GM04503 (cell line): ENCODE data around the gene ZMIZ1.

ENCODE experiments used
- DNase-seq: peaks from one replicate; pipeline ENCODE4 v3.0.0-alpha.2; 2012; ENCODE audit warnings: low read depth

The ZMIZ1 gene

GRCh38 chr10:79206300-79207095, 137.7 kb downstream of the ZMIZ1 start:
- no peak for DNase-seq

DNA sequence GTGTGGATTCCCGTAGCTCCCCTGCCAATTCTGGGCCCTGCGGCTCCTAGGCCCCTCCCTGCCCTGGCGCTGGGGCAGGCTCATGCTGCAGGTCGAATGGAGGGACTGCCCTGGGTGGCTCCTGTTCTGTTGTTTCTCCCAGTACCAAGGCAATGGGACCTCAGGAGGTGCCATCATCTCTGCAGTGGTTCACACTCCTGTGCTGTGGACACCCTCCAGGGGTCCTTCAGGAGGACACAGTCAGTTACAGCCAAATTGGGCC, 138.3 kb downstream of the ZMIZ1 start:
- DNase-seq = no peak

GRCh38 chr10:79207726-79208125, 139.0 kb downstream of the ZMIZ1 start:
- DNase-seq = no peak

DNA sequence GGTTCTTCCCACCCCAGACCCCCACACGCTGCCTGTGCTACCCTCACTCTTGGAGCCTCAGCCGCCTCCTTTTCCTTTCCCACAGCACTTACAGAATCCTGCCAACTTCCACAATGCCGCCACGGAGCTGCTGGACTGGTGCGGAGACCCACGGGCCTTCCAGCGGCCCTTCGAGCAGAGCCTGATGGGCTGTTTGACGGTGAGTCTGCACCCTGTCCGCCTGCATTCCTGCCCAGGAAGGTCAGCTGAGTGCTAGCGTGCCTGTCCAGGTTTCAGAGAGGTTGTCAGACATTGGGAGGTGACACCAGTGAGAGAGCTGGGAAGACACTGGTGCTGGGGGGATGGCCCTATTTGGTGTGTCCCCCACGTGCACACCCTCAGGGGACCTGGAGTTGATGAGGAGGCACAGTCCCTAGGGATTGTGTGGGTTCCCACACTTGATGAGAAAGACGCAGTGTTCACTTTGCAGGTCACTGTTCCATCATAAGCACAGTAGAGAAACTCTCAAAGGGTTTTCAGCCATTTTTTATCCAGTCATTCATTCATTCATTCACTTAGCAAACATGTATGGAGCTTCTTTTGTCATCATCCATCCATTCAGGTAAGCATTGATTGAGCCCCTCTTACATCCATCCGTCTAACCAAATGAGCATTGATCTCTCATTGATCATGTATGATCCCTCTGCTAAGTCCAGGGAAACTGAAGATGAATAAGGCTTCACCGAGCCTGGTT, 139.7 kb downstream of the ZMIZ1 start:
- no peak for DNase-seq

DNA sequence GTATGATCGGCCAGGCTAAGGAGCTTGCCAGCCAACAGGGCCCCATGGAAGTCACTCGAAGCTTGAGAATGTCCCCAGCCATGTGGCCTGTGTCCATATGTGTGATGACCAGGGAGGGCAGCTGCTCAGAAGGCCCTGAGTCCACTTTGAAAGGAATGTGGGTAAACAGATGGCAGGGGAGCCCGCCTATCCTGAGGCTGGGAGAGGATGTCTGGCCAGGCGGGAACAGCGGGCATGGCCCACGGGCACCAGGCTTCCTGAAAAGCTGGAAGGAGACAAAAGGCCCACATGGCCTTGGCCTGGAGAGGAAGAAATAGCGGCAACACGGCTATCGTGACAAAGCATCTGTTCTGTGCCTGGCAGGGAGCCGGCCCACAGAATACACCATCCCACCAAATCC, 140.6 kb downstream of the ZMIZ1 start:
- no peak for DNase-seq

DNA sequence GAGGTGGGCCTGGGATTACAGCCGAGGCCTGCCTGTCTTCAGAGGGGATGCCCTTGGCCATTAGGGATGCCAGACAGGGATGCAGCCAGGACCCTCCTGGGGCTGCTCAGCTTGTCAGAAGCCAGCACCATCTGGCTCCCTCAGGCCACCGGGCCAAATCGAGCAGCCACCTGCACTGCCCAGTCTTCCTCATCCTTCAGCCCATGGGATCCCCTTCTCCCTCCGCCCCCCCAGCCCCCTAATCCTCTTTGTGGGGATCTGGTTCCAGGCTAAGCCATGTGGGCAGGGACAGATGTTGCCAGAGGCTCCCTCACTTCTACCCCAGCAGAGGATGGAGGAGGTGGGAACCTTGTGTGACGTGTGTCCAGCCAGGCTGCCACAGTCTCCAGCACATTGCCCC, 141.1 kb downstream of the ZMIZ1 start:
- DNase-seq = no peak

- no peak for DNase-seq
Observed at GRCh38 chr10:79210672-79211071, 141.9 kb downstream of the ZMIZ1 start.

- DNase-seq = no peak
Observed at GRCh38 chr10:79211616-79212015, 142.8 kb downstream of the ZMIZ1 start.

- DNase-seq = no peak
Observed at GRCh38 chr10:79215531-79215930, 146.8 kb downstream of the ZMIZ1 start.

DNA sequence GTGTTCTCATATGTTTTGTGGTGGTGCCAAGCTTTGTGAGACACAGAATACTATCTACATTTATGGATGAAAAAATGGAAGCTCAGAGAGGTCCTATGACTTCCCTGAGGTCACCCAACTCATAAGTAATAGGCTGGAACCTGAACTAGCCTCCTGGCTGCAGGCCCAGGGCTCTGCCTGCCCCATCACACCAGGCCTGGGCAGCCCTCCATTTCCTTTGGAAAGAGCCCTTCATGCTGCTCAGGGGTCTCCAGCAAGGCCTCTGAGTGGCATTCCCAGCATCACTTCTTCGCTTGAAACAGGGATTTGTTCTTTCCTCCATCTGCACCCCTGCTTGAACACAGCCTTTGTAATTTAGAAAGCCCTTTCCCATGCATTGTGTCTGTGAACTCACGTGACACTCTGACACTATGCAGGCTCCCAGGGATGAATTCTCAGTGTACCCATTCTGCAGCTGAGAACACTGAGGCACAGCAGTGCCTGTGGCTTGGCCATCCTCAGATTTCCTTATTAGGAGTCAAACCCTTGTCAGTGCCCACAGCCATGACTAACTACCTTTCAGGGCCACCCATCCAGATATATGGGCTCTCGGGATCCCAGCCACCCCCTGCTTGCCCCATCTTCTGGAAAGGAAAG, 150.7 kb downstream of the ZMIZ1 start:
- DNase-seq = no peak

GRCh38 chr10:79220307-79220706, 151.5 kb downstream of the ZMIZ1 start:
- no peak for DNase-seq

- no peak for DNase-seq
Observed at GRCh38 chr10:79221110-79222051, 152.6 kb downstream of the ZMIZ1 start.

DNA sequence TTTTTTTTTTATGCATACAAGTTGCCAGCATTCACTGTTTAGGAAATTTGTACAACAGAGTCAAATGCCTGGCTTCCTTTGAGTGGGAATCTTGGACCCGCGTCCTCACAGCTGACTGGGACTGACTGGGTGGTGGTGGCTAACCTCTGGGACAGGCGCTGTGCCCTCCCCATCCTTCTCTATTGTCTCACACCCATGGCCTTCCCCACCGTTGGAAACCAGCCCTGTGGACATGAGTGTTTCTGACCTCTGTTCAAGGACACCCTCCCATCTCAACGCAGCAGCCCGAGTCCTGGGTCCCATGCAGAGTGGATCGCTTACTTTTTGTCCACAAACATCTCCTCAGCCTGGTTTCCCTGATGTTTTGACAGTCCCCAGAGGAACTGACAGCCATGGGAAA, 153.4 kb downstream of the ZMIZ1 start:
- no peak for DNase-seq

GRCh38 chr10:79223091-79224048, 154.6 kb downstream of the ZMIZ1 start:
- DNase-seq = no peak

DNA sequence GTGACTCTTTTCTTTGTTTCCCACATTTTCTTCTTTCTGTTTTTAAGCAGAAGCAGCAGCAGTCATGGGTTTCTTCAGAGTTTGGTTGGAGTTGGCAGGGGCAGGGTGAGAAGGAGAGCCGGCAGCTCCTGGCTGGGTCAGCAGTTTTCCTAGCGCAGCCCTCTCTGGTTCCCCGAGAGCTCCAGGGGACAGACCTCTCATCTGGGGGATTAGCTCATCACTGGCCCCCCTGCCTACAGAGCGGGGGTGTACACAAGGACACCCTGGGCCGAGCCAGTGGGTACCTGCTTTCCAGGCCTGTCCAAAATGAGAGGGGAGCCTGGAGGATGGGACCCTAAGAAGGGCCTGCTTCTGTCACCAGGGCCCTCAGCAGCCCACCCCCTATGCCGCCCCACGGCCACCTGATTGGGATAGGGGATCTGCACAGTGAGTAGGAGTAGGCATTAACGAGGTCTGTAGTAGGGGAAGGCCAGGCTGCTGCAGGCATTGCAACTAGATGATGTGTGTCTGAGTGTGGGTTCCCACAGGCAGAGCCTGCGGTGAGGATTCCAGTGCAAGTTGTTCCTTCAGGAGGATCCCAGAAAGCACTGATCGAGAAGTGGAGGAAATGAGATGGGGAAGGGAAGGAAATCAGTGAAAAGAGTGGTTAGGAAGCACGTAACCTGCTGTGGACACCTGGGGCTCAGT, 155.6 kb downstream of the ZMIZ1 start:
- DNase-seq = no peak

- no peak for DNase-seq
Observed at GRCh38 chr10:79224992-79225391, 156.2 kb downstream of the ZMIZ1 start.

- DNase-seq = no peak
Observed at GRCh38 chr10:79226391-79227245, 157.9 kb downstream of the ZMIZ1 start.

DNA sequence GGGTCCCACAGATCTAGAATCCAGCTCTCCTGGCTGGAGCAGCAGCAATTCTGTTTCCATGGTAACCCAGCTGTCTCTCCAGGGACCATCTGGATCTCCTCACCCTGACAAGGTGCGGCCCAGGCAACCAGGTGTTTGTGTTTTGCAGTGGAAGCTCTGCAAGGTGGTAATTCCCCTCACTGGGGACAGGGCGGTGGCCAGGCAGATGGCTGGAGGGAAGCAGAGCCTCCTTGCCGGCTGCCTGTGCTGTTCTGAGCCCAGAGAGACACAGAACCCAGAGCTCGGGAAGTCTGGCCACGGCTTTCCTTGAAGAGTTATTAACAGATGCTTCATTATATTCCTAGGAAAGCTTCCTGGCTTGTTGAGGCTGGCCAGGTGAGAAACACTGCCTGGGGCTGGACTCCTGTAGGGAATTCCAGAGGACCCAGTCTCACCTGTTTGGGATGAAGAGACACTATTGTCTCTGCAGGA, 160.3 kb downstream of the ZMIZ1 start:
- no peak for DNase-seq

DNA sequence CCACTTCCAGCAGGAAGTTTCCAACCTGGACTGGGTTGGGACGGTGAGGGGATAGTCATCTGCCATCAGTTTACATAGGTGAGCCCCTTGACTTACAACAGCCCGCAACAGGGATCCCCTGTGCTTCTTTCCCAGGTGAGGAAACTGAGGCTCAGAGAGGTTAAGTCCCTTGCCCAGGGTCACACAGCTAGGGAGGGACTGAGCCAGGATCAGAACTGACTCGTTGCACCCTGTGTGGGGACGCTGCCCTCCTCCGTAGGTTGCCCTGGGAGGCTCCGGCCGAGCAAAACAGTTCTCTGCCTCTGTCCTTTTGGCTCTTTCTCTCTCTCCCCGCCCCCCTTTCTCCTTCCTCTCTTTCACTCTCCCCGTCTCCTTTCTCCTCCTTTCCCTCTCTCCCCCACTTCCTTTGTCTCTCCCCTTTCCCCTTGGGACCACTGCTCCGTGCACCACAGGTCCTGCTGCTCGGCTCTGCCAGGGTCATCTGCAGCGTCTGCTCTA, 161.1 kb downstream of the ZMIZ1 start:
- no peak for DNase-seq
